Activated CD4-positive, alpha-beta T cell treated with anti-CD3 and anti-CD28 coated beads, Interleukin-2, amount 50 U/mL, for 48 hours (primary cell): ENCODE results near the gene VSTM2L.
A peak's percentile ranks its signal among the peaks of the same experiment; 100 is the strongest.

Source experiments
- DNase-seq, 2 experiments: peaks; one replicate each; pipeline ENCODE4 v3.0.0-alpha.2; 2020

VSTM2L gene

DNA sequence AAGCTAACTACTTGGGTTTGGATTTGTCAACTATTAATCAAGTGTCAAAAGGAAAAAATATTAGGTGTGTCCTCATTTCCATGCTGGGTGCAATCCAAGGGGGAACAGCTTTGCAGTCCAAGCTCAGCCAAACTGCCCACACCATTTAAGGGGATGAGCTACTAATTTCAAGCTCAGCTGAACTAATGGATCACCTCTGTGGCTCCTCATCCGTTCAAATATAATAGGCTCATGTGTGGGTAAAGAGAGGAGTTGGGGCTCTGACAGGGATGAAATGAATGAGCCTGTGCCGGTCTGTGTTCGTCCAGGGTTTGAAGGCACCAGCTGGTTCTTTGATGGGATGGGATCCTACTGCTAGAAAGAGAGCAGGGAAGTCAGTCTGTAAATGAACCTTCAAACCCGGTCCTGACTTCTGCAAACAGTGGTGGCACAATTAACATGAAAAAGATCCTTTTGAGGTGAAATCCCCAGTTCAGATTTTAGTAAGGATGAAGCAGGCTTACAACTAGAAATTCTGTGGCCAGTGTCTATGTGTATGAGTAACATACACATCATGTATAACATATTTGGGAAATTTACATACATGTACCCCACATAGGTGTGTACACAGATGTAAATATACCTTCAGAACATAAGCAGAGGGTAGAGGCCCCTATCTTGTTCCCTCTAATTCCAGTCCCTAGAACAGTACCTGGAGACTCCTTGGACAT is 88.4 kb downstream of the VSTM2L start:
- DNase-seq = no peak

DNA sequence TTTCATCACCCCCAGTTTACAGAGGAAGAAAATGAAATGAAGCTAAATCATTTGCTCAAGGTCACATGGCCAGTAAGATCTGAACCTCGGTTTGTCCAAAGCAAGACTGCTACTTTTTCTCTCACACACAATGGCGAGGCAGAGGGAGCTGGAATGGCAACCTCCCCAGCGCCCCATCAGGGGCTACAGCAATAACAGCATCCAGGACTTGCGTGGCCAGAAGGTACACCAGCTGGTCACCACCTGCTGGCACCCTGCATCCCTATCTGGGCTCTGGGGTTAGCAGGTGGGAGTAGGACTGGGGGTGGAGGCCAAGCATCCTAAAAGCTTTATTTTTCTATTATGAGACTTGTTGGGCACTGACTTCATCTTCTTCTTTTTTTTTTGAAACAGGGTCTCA is 89.0 kb downstream of the VSTM2L start:
- DNase-seq = no peak

DNA sequence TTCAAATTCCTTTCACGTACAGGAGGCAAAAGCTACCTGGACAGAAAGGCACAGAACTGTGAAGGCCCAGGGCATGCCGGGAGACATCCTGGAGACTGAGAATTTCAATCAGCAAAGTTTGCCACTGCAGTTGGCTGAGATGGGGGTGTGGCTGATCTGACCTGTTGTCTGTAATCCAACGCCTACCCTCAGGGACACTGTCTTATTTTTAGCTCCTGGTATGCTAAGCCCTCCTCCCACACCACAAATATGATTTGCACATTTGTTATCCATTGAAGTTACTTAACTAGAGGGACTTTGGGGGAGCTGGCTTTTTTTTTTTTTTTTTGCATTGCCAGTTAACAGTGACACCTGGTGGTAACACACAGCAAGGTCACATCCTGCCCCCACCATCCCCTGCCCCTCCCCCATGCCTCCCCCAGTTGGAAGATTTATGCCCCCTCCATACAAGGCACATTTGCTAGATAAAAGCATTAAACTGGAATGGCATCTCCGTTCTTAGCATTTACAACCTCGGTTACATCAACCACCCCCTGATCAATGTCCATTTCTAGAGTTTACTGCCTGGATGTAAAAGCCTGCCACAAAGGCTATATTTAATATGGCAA is 90.0 kb downstream of the VSTM2L start:
- DNase-seq = peak in 1 of 2 experiments; percentile 9

DNA sequence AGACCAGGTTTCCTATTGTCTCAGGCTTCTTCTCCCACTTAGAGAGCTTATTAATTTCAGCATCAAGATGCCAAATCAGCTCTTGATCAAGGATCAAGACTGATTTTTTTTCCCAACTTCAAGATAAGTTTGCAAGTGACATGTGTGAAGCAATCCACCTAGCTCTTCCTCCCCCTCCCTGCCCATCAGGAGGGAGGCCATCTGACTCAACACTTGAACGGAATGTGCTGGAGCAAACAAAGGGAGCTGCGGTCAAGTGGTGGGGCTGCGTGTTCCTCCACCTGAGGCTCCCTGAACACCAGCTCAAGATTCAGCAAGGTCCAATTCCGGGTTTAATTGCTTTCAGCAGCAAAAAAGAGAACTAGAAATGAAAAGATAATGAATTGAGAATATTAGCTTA is 91.6 kb downstream of the VSTM2L start:
- DNase-seq = no peak
